Activated CD4-positive, alpha-beta T cell treated with anti-CD3 and anti-CD28 coated beads for 36 hours (primary cell): ENCODE data around the gene KLF5. TPM values are rescaled to one million over a fixed set of nuclear protein-coding genes. Genes with fewer than 3 reads are reported as not detected.
A peak's percentile ranks its signal among the peaks of the same experiment; 100 is the strongest.

Experiments
- ATAC-seq: fragments of 200-7000 bp; cut with Tn5 transposase; one replicate; pipeline ENCODE4 v1.10.0; 2021; ENCODE audit warnings: mild to moderate bottlenecking, moderate library complexity
- CTCF ChIA-PET: fragments of 350-600 bp; sonication (Branson Sonifier 250); formaldehyde crosslinking; loops from one replicate; lab custom pipeline; 2021; ENCODE audit warnings: antibody characterized with exemption; lab: Charles Lee
- POLR2A ChIA-PET: fragments of 350-600 bp; sonication (Branson Sonifier 250); formaldehyde crosslinking; loops from one replicate; lab custom pipeline; 2021; ENCODE audit warnings: antibody characterized with exemption, inconsistent platforms; lab: Charles Lee
- DNase-seq: peaks from one replicate; pipeline ENCODE4 v3.0.0-alpha.2; 2020
- H3K27ac Mint-ChIP-seq: one replicate; pipeline ENCODE4 v1.8.0; 2021; ENCODE audit warnings: mixed read lengths
- H3K27me3 Mint-ChIP-seq: one replicate; pipeline ENCODE4 v1.8.0; 2021; ENCODE audit warnings: mixed read lengths
- H3K36me3 Mint-ChIP-seq: one replicate; pipeline ENCODE4 v1.8.0; 2021; ENCODE audit warnings: low read depth, mixed read lengths
- H3K4me1 Mint-ChIP-seq: one replicate; pipeline ENCODE4 v1.8.0; 2021; ENCODE audit warnings: mixed read lengths
- H3K4me3 Mint-ChIP-seq: one replicate; pipeline ENCODE4 v1.8.0; 2021; ENCODE audit warnings: mild to moderate bottlenecking, moderate library complexity, mixed read lengths
- H3K9me3 Mint-ChIP-seq: one replicate; pipeline ENCODE4 v1.8.0; 2021; ENCODE audit warnings: low read depth, mixed read lengths
- intact Hi-C, 2 experiments: fragments of 100-400 bp; cut with DNase I in 1 of 2; cut with micrococcal nuclease in 1 of 2; formaldehyde crosslinking; loops; one replicate each; pipeline versions ENCODE4 v1.14.2 to v1.15.1; 2022 to 2024; cut with DNase I, micrococcal nuclease
- total RNA-seq, 2 experiments: library from RNA; stranded (reverse); gene quantifications; one replicate each; pipeline ENCODE4 v1.2.3, GENCODE V29; 2021

KLF5 gene
- total RNA-seq, 2 experiments from 2014 or later, result 2.3 to 4.6 TPM

DNA sequence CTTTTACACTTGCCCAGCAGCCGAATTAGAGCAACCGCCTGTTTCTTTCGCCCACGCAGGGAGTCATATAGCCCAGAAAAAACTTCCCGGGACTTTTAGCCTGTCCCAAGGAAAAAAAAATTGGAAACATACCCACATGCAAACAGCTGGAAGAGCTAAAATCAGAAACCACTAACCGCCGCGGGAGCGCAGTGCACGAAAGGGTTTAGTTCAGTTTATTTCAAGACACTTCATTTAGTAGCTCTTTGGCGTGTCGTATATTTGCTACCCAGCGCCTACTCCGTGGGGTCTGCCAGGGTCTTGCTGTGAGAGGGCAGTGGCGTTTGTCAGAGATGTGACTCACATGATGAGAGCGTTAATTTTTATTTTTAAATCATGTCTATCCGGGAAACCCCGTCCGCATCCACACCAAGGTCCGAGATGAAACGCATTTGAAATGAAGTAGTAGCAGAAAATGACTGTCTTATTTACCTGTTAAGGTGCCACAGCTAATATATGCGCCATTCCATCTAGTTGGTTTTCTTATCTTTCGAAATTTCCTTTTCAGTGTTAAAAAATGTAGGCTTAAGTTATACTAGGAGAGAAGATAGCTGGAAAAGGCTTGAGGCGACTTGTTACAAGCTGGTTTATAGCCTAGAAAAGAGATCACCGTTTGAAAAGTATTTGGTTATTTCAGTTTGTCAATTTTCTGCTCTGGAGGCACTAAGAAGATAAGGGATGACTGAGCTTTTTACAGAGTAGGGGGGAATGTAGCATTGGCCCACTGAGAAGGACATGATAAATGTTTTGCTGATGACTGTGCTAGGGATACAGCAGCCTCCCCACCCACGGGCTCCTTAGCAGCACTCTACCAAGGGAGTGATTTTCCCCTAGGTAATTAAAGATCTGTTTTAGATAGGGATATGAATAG, 1.7 kb downstream of the KLF5 start:
- H3K36me3 Mint-ChIP-seq, result no peaks in the 10 kb centered on the region

DNA sequence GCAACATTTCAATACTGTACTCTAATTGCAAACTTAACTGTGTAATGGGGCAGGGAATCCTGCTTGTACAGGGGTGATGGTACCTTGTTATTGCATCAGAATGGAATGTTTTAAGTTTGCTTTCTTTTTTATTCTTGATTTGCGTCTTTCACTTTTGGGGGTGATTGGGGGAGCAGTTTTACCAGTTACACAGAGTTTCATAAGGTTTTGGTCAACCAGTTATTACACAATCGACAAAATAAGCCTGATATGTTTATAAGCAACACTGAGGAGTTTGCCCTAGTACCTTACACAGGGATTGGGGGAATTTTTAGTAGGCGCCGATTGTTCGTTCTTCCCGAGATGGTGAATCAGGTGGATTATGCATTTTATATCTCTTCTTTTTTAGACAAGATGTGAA, 2.7 kb downstream of the KLF5 start:
- peaks cover 17% of the 10 kb centered on the region for H3K27me3 Mint-ChIP-seq
- POLR2A ChIA-PET, result no interaction called here

More for the DNA sequence above, 1.7 kb downstream of the KLF5 start:
- Mint-ChIP-seq H3K9me3 (no peaks in the 10 kb centered on the region), H3K27me3 (peaks cover 22% of the 10 kb centered on the region), H3K4me1 (peaks cover 16% of the 10 kb centered on the region), H3K4me3 (peak overlapping the region; percentile 65), H3K27ac (no peak overlapping the region)
- DNase-seq (peak; percentile 17), ATAC-seq (no peak)
- POLR2A ChIA-PET, result interaction anchor here (0.6 kb wide), 1 partner anchor 37 kb away, joined by 6 read pairs; no protein-coding TSS in a partner anchor
- CTCF ChIA-PET, result interaction anchor here (0.6 to 0.7 kb wide), 3 partner anchors 80 to 1001 kb away, joined by 3 read pairs; no protein-coding TSS in a partner anchor
- intact Hi-C loops, result no loop called here

DNA sequence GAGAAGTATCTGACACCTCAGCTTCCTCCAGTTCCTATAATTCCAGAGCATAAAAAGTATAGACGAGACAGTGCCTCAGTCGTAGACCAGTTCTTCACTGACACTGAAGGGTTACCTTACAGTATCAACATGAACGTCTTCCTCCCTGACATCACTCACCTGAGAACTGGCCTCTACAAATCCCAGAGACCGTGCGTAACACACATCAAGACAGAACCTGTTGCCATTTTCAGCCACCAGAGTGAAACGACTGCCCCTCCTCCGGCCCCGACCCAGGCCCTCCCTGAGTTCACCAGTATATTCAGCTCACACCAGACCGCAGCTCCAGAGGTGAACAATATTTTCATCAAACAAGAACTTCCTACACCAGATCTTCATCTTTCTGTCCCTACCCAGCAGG, 3.1 kb downstream of the KLF5 start:
- intact Hi-C loops, result no loop called here
- DNase-seq, result no peak
- Mint-ChIP-seq H3K4me1 (peaks cover 16% of the 10 kb centered on the region), H3K9me3 (no peaks in the 10 kb centered on the region), H3K36me3 (no peaks in the 10 kb centered on the region), H3K4me3 (no peak overlapping the region), H3K27ac (no peak overlapping the region), H3K27me3 (peaks cover 17% of the 10 kb centered on the region)
- no peak for ATAC-seq
- ChIA-PET CTCF (no interaction called here), POLR2A (no interaction called here)

More for the DNA sequence above, 2.7 kb downstream of the KLF5 start:
- intact Hi-C loops, result no loop called here
- Mint-ChIP-seq H3K4me3 (no peak overlapping the region), H3K36me3 (no peaks in the 10 kb centered on the region), H3K27ac (no peak overlapping the region), H3K4me1 (peaks cover 16% of the 10 kb centered on the region), H3K9me3 (no peaks in the 10 kb centered on the region)
- CTCF ChIA-PET, result no interaction called here
- ATAC-seq, result no peak
- DNase-seq, result no peak

DNA sequence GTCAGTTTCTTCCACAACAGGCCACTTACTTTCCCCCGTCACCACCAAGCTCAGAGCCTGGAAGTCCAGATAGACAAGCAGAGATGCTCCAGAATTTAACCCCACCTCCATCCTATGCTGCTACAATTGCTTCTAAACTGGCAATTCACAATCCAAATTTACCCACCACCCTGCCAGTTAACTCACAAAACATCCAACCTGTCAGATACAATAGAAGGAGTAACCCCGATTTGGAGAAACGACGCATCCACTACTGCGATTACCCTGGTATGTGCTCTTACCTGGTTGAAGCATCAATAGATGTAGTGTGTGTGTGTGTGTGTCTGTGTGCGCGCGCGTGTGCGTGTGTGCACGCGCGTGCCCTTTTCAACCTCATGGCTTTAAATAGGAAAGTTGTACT, 3.7 kb downstream of the KLF5 start:
- Mint-ChIP-seq H3K27me3 (peaks cover 16% of the 10 kb centered on the region), H3K27ac (no peak overlapping the region), H3K36me3 (peaks cover under 1% of the 10 kb centered on the region), H3K4me1 (peaks cover 16% of the 10 kb centered on the region), H3K9me3 (no peaks in the 10 kb centered on the region), H3K4me3 (no peak overlapping the region)
- no peak for DNase-seq
- no peak for ATAC-seq
- ChIA-PET POLR2A (no interaction called here), CTCF (no interaction called here)
- intact Hi-C loops, result no loop called here

DNA sequence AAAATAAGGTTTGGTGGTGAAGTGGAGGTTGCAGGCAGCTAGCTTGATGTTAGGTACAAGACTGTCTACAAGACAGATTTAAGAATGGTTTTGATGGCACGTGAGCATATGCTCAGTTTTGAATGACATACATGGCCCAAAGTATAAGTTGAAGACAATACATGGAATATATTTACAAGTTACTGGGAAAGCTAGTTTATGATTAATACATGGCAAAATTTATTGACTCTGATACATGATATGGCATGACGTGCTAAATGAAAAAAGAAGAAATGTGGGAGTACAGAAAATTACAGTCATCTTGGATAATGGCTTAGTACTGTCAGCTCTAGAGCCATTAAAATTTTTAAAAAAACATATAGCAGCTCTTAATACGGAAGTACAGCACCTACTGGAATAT, 4.4 kb downstream of the KLF5 start:
- DNase-seq (no peak), ATAC-seq (no peak)
- no peaks in the 10 kb centered on the region for H3K9me3 Mint-ChIP-seq
- peaks cover 3% of the 10 kb centered on the region for H3K36me3 Mint-ChIP-seq
- intact Hi-C loops, result no loop called here
- H3K4me1 Mint-ChIP-seq, result peaks cover 13% of the 10 kb centered on the region
- ChIA-PET POLR2A (interaction anchor here (0.6 kb wide), 1 partner anchor 308 kb away, joined by 3 read pairs; no protein-coding TSS in a partner anchor), CTCF (interaction anchor here (1.0 kb wide), 1 partner anchor 10 kb away, joined by 5 read pairs; no protein-coding TSS in a partner anchor)
- H3K27ac Mint-ChIP-seq, result no peak overlapping the region
- H3K4me3 Mint-ChIP-seq, result no peak overlapping the region
- H3K27me3 Mint-ChIP-seq, result peaks cover 9% of the 10 kb centered on the region

DNA sequence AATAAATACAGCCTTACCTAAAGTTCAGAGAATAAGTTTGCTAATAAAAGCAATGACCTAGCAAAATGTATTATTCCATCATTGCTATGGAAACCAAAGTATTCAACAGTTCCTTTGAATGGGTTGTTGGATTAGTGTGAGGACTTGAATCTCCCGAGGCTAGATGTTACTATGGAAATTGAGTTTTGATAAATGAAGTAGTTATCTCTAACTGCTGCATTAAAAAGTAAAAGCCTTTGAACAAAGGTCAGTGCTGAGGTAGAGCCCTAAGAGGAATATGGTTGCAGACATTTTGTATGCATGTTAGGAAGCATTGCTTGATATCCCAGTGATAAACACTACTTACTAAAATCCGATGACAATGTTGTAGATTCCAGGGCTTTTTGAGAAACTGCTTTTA, 6.2 kb downstream of the KLF5 start:
- Mint-ChIP-seq H3K36me3 (peaks cover 3% of the 10 kb centered on the region), H3K4me3 (no peak overlapping the region), H3K27ac (no peak overlapping the region), H3K4me1 (peaks cover 8% of the 10 kb centered on the region), H3K27me3 (peaks cover 4% of the 10 kb centered on the region), H3K9me3 (no peaks in the 10 kb centered on the region)
- DNase-seq, result no peak
- no peak for ATAC-seq
- CTCF ChIA-PET, result no interaction called here
- intact Hi-C loops, result no loop called here
- POLR2A ChIA-PET, result no interaction called here

DNA sequence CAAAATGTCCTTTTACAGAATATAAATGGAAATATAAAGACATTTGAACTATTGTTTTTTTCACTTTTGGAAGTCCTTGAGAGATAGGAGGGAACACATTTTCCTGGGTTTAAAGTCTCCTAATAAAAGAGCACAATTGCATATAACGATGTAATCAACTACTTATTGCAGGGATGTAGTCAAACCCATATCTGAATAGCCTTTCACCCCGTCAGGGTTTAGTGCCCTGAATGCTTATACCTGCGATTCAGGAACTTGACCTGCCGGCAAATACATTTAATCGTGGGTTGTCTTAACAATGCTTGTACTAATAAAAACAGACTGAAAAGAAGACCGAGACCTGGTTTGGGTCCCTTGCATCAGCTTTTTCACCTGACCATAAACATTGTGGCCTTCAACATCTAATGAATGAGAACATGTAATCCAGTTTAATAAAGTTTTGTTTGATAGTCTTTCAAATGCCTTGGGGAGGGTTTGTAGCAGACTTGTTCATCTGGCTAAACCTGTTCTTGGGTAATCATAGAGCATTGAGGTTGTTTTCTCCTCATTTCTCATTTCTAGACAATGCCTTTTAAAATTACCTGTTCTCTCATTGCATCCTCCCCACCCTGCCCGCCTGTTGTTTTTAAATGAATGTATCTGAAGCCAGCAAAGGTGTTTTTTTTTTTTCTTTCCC, 7.0 kb downstream of the KLF5 start:
- Mint-ChIP-seq H3K4me3 (no peak overlapping the region), H3K9me3 (no peaks in the 10 kb centered on the region), H3K27me3 (peaks cover under 1% of the 10 kb centered on the region), H3K4me1 (no peaks in the 10 kb centered on the region), H3K36me3 (peaks cover 3% of the 10 kb centered on the region), H3K27ac (no peak overlapping the region)
- intact Hi-C loops, result no loop called here
- ChIA-PET POLR2A (no interaction called here), CTCF (no interaction called here)
- ATAC-seq (no peak), DNase-seq (no peak)

DNA sequence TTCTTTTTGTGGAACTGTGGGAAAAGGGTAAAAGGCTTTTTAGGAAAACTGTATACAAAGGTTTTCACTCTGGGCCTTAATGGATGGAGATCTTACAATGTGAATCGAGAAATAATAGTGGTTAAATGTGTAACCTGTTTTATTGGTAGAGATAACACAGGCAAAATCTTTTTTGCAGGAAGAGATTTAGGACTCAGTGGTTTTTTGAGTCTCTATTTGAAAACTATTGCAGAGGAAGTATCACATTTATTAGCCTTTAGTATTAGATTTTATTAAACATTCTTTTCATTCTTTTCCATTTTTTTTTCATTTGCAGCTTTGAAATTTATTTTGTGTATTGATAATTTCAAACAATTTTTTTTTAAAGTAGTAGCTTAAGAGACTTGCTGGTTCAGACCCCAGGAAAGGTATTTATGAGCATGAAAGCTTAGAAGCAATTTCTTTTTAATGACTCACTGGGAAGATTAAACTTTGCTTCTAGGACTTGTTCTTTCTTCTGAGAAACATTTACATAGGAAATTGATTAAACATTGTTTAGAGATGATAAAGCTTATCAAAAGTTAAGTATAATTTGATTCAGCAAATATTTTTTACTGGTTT, 10.5 kb downstream of the KLF5 start:
- peaks cover 5% of the 10 kb centered on the region for H3K4me1 Mint-ChIP-seq
- no peak for DNase-seq
- H3K4me3 Mint-ChIP-seq, result no peak overlapping the region
- intact Hi-C loops, result no loop called here
- ATAC-seq, result no peak
- H3K27ac Mint-ChIP-seq, result no peak overlapping the region
- peaks cover 3% of the 10 kb centered on the region for H3K36me3 Mint-ChIP-seq
- CTCF ChIA-PET, result no interaction called here
- H3K9me3 Mint-ChIP-seq, result no peaks in the 10 kb centered on the region
- H3K27me3 Mint-ChIP-seq, result no peaks in the 10 kb centered on the region
- POLR2A ChIA-PET, result no interaction called here

DNA sequence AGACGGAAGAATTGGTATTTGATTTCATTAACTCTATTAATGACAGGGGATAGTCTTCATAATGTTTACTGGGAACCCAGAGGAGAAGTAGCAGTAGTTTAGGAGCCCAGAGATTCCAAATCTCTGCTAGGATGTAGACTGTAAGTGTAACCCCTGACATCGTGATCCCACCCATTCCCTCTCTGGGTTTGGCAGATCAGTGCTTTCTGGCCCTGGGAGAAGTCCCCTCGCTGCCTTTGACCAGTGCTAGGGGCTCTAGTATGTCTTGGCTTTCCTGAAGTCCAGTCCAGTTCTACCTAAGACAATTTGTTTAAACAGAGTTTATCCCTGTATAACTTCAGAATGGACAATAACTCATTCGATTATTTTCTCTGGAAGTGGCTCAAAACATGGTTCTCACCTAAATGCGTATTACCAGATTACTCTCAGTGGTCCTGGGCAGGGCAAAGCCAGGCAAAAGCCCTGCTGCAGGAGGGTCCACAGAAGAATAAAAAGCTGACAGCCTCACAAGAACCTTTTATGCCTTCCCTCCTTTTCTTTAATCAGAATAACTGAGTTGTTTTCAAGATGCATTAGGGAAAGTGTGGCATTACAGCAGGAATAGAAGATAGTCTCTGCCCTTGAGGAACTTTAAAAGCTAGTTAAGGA, 11.8 kb downstream of the KLF5 start:
- POLR2A ChIA-PET, result no interaction called here
- peaks cover 5% of the 10 kb centered on the region for H3K36me3 Mint-ChIP-seq
- H3K27me3 Mint-ChIP-seq, result no peaks in the 10 kb centered on the region
- H3K27ac Mint-ChIP-seq, result no peak overlapping the region
- ATAC-seq (no peak), DNase-seq (no peak)
- peaks cover 5% of the 10 kb centered on the region for H3K4me1 Mint-ChIP-seq
- no peaks in the 10 kb centered on the region for H3K9me3 Mint-ChIP-seq
- intact Hi-C loops, result no loop called here
- CTCF ChIA-PET, result no interaction called here
- no peak overlapping the region for H3K4me3 Mint-ChIP-seq

DNA sequence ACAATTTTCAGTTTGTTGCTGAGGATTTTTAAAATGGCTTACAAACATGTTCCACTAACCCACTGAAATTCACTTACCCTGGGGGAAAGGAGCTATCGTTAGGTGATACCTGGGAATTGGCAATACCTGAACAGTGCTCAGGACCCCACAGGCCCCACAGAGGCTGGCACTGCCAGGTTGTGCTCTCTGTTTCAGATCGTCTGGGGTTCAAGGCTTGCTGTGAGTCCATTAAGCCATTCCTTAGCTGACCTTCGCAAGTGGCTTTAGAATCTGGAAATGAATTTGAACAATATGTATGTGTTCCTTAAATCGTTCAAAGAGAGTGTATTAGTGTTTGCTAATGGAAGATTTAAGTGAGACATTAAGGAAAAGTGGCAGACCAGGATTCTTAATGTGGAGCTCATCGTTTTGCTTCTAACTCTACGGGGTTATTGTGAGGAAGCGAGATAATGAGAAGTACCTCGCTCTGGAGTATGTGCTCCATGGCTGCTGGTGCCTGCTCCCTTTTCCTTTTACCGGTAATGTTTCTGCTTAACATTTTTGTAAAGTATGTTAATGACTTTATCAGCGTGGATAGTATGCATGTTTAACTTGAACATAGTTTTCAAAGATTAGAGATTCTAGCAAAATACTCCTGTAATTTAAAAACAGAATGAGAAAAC, 13.6 kb downstream of the KLF5 start:
- Mint-ChIP-seq H3K9me3 (no peaks in the 10 kb centered on the region), H3K36me3 (peaks cover 6% of the 10 kb centered on the region), H3K4me1 (peaks cover 5% of the 10 kb centered on the region), H3K27ac (no peak overlapping the region), H3K4me3 (no peak overlapping the region), H3K27me3 (no peaks in the 10 kb centered on the region)
- intact Hi-C loops, result no loop called here
- DNase-seq (no peak), ATAC-seq (no peak)
- POLR2A ChIA-PET, result no interaction called here
- CTCF ChIA-PET, result no interaction called here

DNA sequence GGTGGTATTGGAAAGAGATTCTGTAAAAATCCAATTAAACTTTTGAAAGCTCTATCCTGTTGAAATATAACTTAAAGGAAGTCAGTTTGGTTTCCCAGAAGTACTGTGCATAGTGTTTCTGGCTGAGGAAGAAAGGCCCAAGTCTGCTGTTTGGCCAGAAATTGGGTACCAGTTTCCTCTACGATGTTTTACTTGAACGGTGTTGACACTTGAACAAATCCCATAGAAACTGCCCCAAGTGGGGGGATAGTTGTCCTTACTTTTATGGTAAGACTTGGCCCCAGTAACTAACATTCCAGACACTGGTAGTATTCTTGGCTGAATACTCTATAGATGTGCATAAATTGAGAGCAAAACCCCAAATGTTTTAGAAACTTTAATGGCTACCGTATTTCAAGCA, 14.2 kb downstream of the KLF5 start:
- Mint-ChIP-seq H3K4me3 (no peak overlapping the region), H3K36me3 (peaks cover 4% of the 10 kb centered on the region), H3K27ac (no peak overlapping the region), H3K4me1 (peaks cover 5% of the 10 kb centered on the region), H3K27me3 (no peaks in the 10 kb centered on the region), H3K9me3 (no peaks in the 10 kb centered on the region)
- DNase-seq (no peak), ATAC-seq (no peak)
- intact Hi-C loops, result no loop called here
- ChIA-PET CTCF (no interaction called here), POLR2A (no interaction called here)
